Endodermal cell (in vitro differentiated cells): ENCODE data around the gene RERE. TPM values are rescaled to one million over a fixed set of nuclear protein-coding genes. Genes with fewer than 3 reads are reported as not detected.

Experiments
- DNase-seq: peaks from one replicate; pipeline ENCODE4 v3.0.0-alpha.2; 2017
- H3K27ac ChIP-seq: 2 replicates; pipeline ENCODE4 v1.5.1; 2013; ENCODE audit warnings: mild to moderate bottlenecking, low read depth, low read length, moderate library complexity
- H3K27me3 ChIP-seq: 2 replicates; pipeline ENCODE4 v1.6.1; 2013; ENCODE audit warnings: mild to moderate bottlenecking, low read length, moderate library complexity; ENCODE audit not compliant: insufficient read depth, control insufficient read depth, poor library complexity, severe bottlenecking
- H3K36me3 ChIP-seq: 2 replicates; pipeline ENCODE4 v1.7.0; 2013; ENCODE audit warnings: mild to moderate bottlenecking, low read length, moderate library complexity; ENCODE audit not compliant: control insufficient read depth, insufficient read depth
- H3K4me1 ChIP-seq: one replicate; pipeline ENCODE4 v1.7.0; 2013; ENCODE audit warnings: low read length; ENCODE audit not compliant: control insufficient read depth, insufficient read depth
- H3K4me3 ChIP-seq: 2 replicates; pipeline ENCODE4 v1.5.1; 2013; ENCODE audit warnings: mild to moderate bottlenecking, low read length, moderate library complexity
- H3K9ac ChIP-seq: 2 replicates; pipeline ENCODE4 v1.6.1; 2013; ENCODE audit warnings: mild to moderate bottlenecking, low read length, moderate library complexity; ENCODE audit not compliant: poor library complexity, severe bottlenecking; ENCODE audit errors: extremely low read depth
- H3K9me3 ChIP-seq: 2 replicates; pipeline ENCODE4 v1.6.1; 2013; ENCODE audit warnings: mild to moderate bottlenecking, low read length, moderate library complexity; ENCODE audit not compliant: control insufficient read depth
- H3K27ac Mint-ChIP-seq: 2 replicates; pipeline ENCODE4 v1.8.0; 2020; ENCODE audit warnings: mixed read lengths
- H3K27me3 Mint-ChIP-seq: 2 replicates; pipeline ENCODE4 v1.8.0; 2021; ENCODE audit warnings: mild to moderate bottlenecking, mixed read lengths; ENCODE audit not compliant: insufficient read depth
- H3K36me3 Mint-ChIP-seq: 2 replicates; pipeline ENCODE4 v1.8.0; 2020; ENCODE audit warnings: low read depth, mixed read lengths
- H3K4me1 Mint-ChIP-seq: 2 replicates; pipeline ENCODE4 v1.8.0; 2020; ENCODE audit warnings: mixed read lengths
- H3K4me3 Mint-ChIP-seq: 2 replicates; pipeline ENCODE4 v1.8.0; 2020; ENCODE audit warnings: mild to moderate bottlenecking, moderate library complexity, mixed read lengths
- H3K9me3 Mint-ChIP-seq: 2 replicates; pipeline ENCODE4 v1.8.0; 2020; ENCODE audit warnings: mild to moderate bottlenecking, mixed read lengths
- CTCF ChIP-seq: fragments of 200-600 bp; sonication (generic); conservative IDR thresholded peaks from 2 replicates; pipeline ENCODE4 v1.5.0; 2021; ENCODE audit warnings: antibody characterized with exemption, mild to moderate bottlenecking
- WGBS, 2 experiments: methylation state at CpG; one replicate each; pipeline versions ENCODE4 v1.1.5 to v1.1.7; 2013; ENCODE audit warnings: missing lambda C conversion rate in 2 of 2, mixed read lengths in 1 of 2; ENCODE audit not compliant: insufficient coverage in 1 of 2, insufficient read length in 1 of 2; 5-methylcytosine and 5-hydroxymethylcytosine counted together
- total RNA-seq, 2 donors: library from RNA; stranded (reverse); fragmentation: NEBNext Ultra II Directional in 1 of 2; extraction: Animal tissue kit (Norgen Biotek cat#: 25700) in 1 of 2; gene quantifications; 2 replicates in 1 of 2; 3 replicates in 1 of 2; pipeline ENCODE4 v1.2.1, GENCODE V29; 2021

Gene RERE
- total RNA-seq, 2 donors from 2014 or later, result 159 to 179 TPM

DNA sequence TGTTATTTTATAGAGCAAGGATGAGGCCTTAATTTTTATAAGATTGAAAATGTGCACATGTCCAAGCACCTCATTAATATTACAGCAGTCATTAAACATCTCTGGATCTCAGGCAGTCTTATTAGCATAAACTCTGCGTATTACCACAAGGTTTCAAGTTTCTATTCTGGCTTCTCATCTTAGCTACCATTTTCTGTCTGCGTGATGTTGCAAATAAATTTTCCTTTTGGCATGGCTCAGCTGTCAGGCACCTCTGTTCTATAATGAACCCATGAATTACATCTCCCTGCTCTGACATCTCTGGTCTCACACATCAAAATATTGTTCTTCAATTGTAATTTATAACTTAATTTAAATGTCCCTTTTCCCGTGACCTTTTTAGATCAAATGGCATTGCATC lies 343.1 kb downstream of the RERE start:
- H3K27me3 ChIP-seq, result no peaks in the 10 kb centered on the region
- no peaks in the 10 kb centered on the region for H3K36me3 ChIP-seq
- 85 to 86% methylated on average over 2 to 3 of the region's 3 CpGs for WGBS, 2 experiments
- H3K9me3 Mint-ChIP-seq, result no peaks in the 10 kb centered on the region
- peaks cover 27% of the 10 kb centered on the region for H3K4me1 Mint-ChIP-seq
- H3K9me3 ChIP-seq, result no peaks in the 10 kb centered on the region
- no peak overlapping the region for H3K4me3 Mint-ChIP-seq
- no peak overlapping the region for H3K27ac ChIP-seq
- H3K36me3 Mint-ChIP-seq, result peaks cover 17% of the 10 kb centered on the region
- no peak for DNase-seq
- no peaks in the 10 kb centered on the region for H3K27me3 Mint-ChIP-seq
- TF ChIP-seq CTCF, result no peak
- H3K27ac Mint-ChIP-seq, result no peak overlapping the region
- no peak overlapping the region for H3K9ac ChIP-seq
- H3K4me1 ChIP-seq, result no peaks in the 10 kb centered on the region
- no peak overlapping the region for H3K4me3 ChIP-seq

- no peaks in the 10 kb centered on the region for H3K9me3 Mint-ChIP-seq
- WGBS, 2 experiments, result 93 to 95% methylated on average over 2 of the region's 2 CpGs
- H3K9ac ChIP-seq, result no peak overlapping the region
- no peak overlapping the region for H3K27ac ChIP-seq
- peaks cover 27% of the 10 kb centered on the region for H3K4me1 Mint-ChIP-seq
- no peak overlapping the region for H3K4me3 Mint-ChIP-seq
- H3K4me3 ChIP-seq, result no peak overlapping the region
- no peaks in the 10 kb centered on the region for H3K27me3 ChIP-seq
- H3K27me3 Mint-ChIP-seq, result no peaks in the 10 kb centered on the region
- no peaks in the 10 kb centered on the region for H3K9me3 ChIP-seq
- H3K36me3 ChIP-seq, result no peaks in the 10 kb centered on the region
- H3K4me1 ChIP-seq, result no peaks in the 10 kb centered on the region
- peaks cover 16% of the 10 kb centered on the region for H3K36me3 Mint-ChIP-seq
- no peak for TF ChIP-seq CTCF
- DNase-seq, result no peak
- no peak overlapping the region for H3K27ac Mint-ChIP-seq
These were observed 343.5 kb downstream of the RERE start for GRCh38 chr1:8473891-8474300.

- H3K4me3 ChIP-seq, result no peak overlapping the region
- Mint-ChIP-seq H3K36me3 (peaks cover 16% of the 10 kb centered on the region), H3K9me3 (no peaks in the 10 kb centered on the region), H3K27ac (peak overlapping the region; percentile 65), H3K27me3 (no peaks in the 10 kb centered on the region), H3K4me1 (peaks cover 23% of the 10 kb centered on the region), H3K4me3 (no peak overlapping the region)
- no peak for TF ChIP-seq CTCF
- no peak overlapping the region for H3K9ac ChIP-seq
- H3K9me3 ChIP-seq, result no peaks in the 10 kb centered on the region
- no peaks in the 10 kb centered on the region for H3K27me3 ChIP-seq
- DNase-seq, result no peak
- H3K36me3 ChIP-seq, result no peaks in the 10 kb centered on the region
- WGBS, 2 experiments, result 96 to 100% methylated on average over 4 of the region's 4 CpGs
- no peak overlapping the region for H3K27ac ChIP-seq
- H3K4me1 ChIP-seq, result no peaks in the 10 kb centered on the region
These were observed 344.1 kb downstream of the RERE start for GRCh38 chr1:8473121-8473875.
